HepG2 (cell line): Measurements from ENCODE around the gene FRMD1. TPM values are rescaled to one million over a fixed set of nuclear protein-coding genes. Genes with fewer than 3 reads are reported as not detected.

Source experiments
- ARHGAP35 ChIP-seq: sonication (generic); formaldehyde crosslinking; IDR thresholded peaks from 2 replicates; pipeline ENCODE4 v1.9.0; 2022; ENCODE audit warnings: mild to moderate bottlenecking, inconsistent platforms, moderate library complexity, missing genetic modification reagents, borderline replicate concordance
- CENPX ChIP-seq: sonication (generic); formaldehyde crosslinking; IDR thresholded peaks from 2 replicates; pipeline ENCODE4 v1.9.0; 2021; ENCODE audit warnings: mild to moderate bottlenecking, missing genetic modification reagents, moderate library complexity
- FOXA3 ChIP-seq: IDR thresholded peaks from 2 replicates; pipeline ENCODE4 v1.6.1; 2016; ENCODE audit warnings: missing genetic modification reagents, missing compliant biosample characterization
- FUBP1 ChIP-seq: sonication (generic); formaldehyde crosslinking; IDR thresholded peaks from 2 replicates; pipeline ENCODE4 v1.5.1; 2020; ENCODE audit warnings: missing genetic modification reagents, mild to moderate bottlenecking, borderline replicate concordance
- GLMP ChIP-seq: sonication (generic); formaldehyde crosslinking; IDR thresholded peaks from 2 replicates; pipeline ENCODE4 v1.9.0; 2021; ENCODE audit warnings: missing genetic modification reagents, mild to moderate bottlenecking, borderline replicate concordance
- GRHL1 ChIP-seq: sonication (generic); formaldehyde crosslinking; conservative IDR thresholded peaks from 2 replicates; pipeline ENCODE4 v1.8.0; 2022; ENCODE audit warnings: missing genetic modification reagents
- JUN ChIP-seq: sonication (generic); formaldehyde crosslinking; IDR thresholded peaks from 2 replicates; pipeline ENCODE4 v1.4.0; 2020; ENCODE audit warnings: mild to moderate bottlenecking, missing genetic modification reagents
- KAT2B ChIP-seq: fragments of 150-350 bp; IDR thresholded peaks from 2 replicates; pipeline ENCODE4 v1.6.1; 2014; ENCODE audit warnings: low read depth, low read length, borderline replicate concordance
- KDM4B ChIP-seq: sonication (generic); formaldehyde crosslinking; IDR thresholded peaks from 2 replicates; pipeline ENCODE4 v1.4.0; 2020; ENCODE audit warnings: missing genetic modification reagents
- MAF1 ChIP-seq: sonication (generic); formaldehyde crosslinking; IDR thresholded peaks from 2 replicates; pipeline ENCODE4 v1.5.0; 2020; ENCODE audit warnings: missing genetic modification reagents, borderline replicate concordance
- MIER2 ChIP-seq: IDR thresholded peaks from 2 replicates; pipeline ENCODE4 v1.6.1; 2016; ENCODE audit warnings: missing biosample characterization, missing genetic modification reagents
- NAIF1 ChIP-seq: sonication (generic); formaldehyde crosslinking; IDR thresholded peaks from 2 replicates; pipeline ENCODE4 v1.5.0; 2020; ENCODE audit warnings: mild to moderate bottlenecking, missing genetic modification reagents, borderline replicate concordance
- NFIC ChIP-seq: IDR thresholded peaks from 2 replicates; pipeline ENCODE4 v1.6.1; 2012; ENCODE audit warnings: mild to moderate bottlenecking, low read length, inconsistent platforms
- REXO4 ChIP-seq: sonication (generic); formaldehyde crosslinking; IDR thresholded peaks from 2 replicates; pipeline ENCODE4 v1.8.0; 2022; ENCODE audit warnings: missing genetic modification reagents, mild to moderate bottlenecking, borderline replicate concordance
- TCF7L2 ChIP-seq: IDR thresholded peaks from 2 replicates; pipeline ENCODE4 v1.6.1; 2011; ENCODE audit warnings: mild to moderate bottlenecking, low read depth, low read length, moderate library complexity
- THYN1 ChIP-seq: sonication (generic); formaldehyde crosslinking; IDR thresholded peaks from 2 replicates; pipeline ENCODE4 v1.8.1; 2023; ENCODE audit warnings: low read depth, mild to moderate bottlenecking, moderate library complexity, missing genetic modification reagents, borderline replicate concordance
- ZFP1 ChIP-seq: IDR thresholded peaks from 2 replicates; pipeline ENCODE4 v1.6.1; 2016
- ZNF205 ChIP-seq: IDR thresholded peaks from 2 replicates; pipeline ENCODE4 v1.6.1; 2018; ENCODE audit warnings: missing biosample characterization, missing genetic modification reagents
- ZNF280B ChIP-seq: sonication (generic); formaldehyde crosslinking; IDR thresholded peaks from 2 replicates; pipeline ENCODE4 v1.5.0; 2020; ENCODE audit warnings: missing genetic modification reagents, mild to moderate bottlenecking, borderline replicate concordance
- ZNF296 ChIP-seq: sonication (generic); formaldehyde crosslinking; conservative IDR thresholded peaks from 2 replicates; pipeline ENCODE4 v1.5.0; 2020; ENCODE audit warnings: mild to moderate bottlenecking, missing genetic modification reagents
- ZNF513 ChIP-seq: sonication (generic); formaldehyde crosslinking; conservative IDR thresholded peaks from 2 replicates; pipeline ENCODE4 v1.5.0; 2020; ENCODE audit warnings: missing genetic modification reagents
- ZNF577 ChIP-seq: sonication (generic); formaldehyde crosslinking; IDR thresholded peaks from 2 replicates; pipeline ENCODE4 v1.4.0; 2020; ENCODE audit warnings: mild to moderate bottlenecking, low read depth, missing genetic modification reagents, borderline replicate concordance
- ZNF615 ChIP-seq: sonication (generic); formaldehyde crosslinking; IDR thresholded peaks from 2 replicates; pipeline ENCODE4 v1.5.0; 2020; ENCODE audit warnings: mild to moderate bottlenecking, missing genetic modification reagents, borderline replicate concordance
- ZNF670 ChIP-seq: sonication (generic); formaldehyde crosslinking; IDR thresholded peaks from 2 replicates; pipeline ENCODE4 v1.8.0; 2022; ENCODE audit warnings: mild to moderate bottlenecking, missing genetic modification reagents, borderline replicate concordance
- polyA plus RNA-seq, 8 experiments: library from polyadenylated mRNA; depleted of rRNA in 3 of 8; stranded (reverse) in 7 of 8; unstranded in 1 of 8; fragments of >200 nt; fragmentation: Illumina TruSeq in 4 of 8; extraction: Trizol in 4 of 8; gene quantifications; 2 replicates each; pipeline versions ENCODE4 v1.2.1 to v1.2.3, GENCODE V29; 2011 to 2016; ENCODE audit warnings: low read depth in 4 of 8, missing spikeins in 1 of 8, mixed read lengths in 1 of 8; ENCODE audit not compliant: insufficient read depth in 1 of 8
- total RNA-seq, 5 experiments: library from RNA; depleted of rRNA; stranded (reverse); fragments of >200 nt; fragmentation: Illumina TruSeq; extraction: Trizol; gene quantifications; 2 replicates each; pipeline ENCODE4 v1.2.3, GENCODE V29; 2016; ENCODE audit warnings: low read depth in 1 of 5

FRMD1 gene
- total and polyA plus RNA-seq, 2 of the 13 experiments (the other 11 are each of a cell fraction or from before 2014, with no cell fraction given): 0.01 TPM; not detected in 1

GRCh38 chr6:168060521-168060931 lies 18.5 kb downstream of the FRMD1 start (continued):
- no peak for TF ChIP-seq KDM4B (CRISPR knock-in tag)
- TF ChIP-seq ARHGAP35 (CRISPR knock-in tag): no peak
- TF ChIP-seq TCF7L2: no peak
- TF ChIP-seq REXO4: no peak
- no peak for TF ChIP-seq ZFP1
- no peak for TF ChIP-seq JUN (CRISPR knock-in tag)
- peak; percentile 65; the same call in 1 of the 2 replicates for TF ChIP-seq ZNF280B
- no peak for TF ChIP-seq ZNF577 (CRISPR knock-in tag)
- TF ChIP-seq GRHL1 (CRISPR knock-in tag): no peak
- TF ChIP-seq MAF1 (CRISPR knock-in tag): no peak
- no peak for TF ChIP-seq CENPX (CRISPR knock-in tag)
- no peak for TF ChIP-seq THYN1 (CRISPR knock-in tag)
- TF ChIP-seq FUBP1 (CRISPR knock-in tag): no peak
- TF ChIP-seq KAT2B: no peak
- TF ChIP-seq MIER2 (CRISPR knock-in tag): no peak
- no peak for TF ChIP-seq NAIF1 (CRISPR knock-in tag)
- no peak for TF ChIP-seq NFIC
- no peak for TF ChIP-seq ZNF296
- TF ChIP-seq ZNF205: 0 out of 2 replicates have a peak, but pooled peaks have one; percentile 39
- no peak for TF ChIP-seq GLMP (CRISPR knock-in tag)
- TF ChIP-seq ZNF670 (CRISPR knock-in tag): no peak
- no peak for TF ChIP-seq ZNF615
- 0 out of 2 replicates have a peak, but pooled peaks have one; percentile 56 for TF ChIP-seq ZNF513 (CRISPR knock-in tag)
- no peak for TF ChIP-seq FOXA3 (CRISPR knock-in tag)
